Measurements from ENCODE around the gene EHBP1.
A peak's percentile ranks its signal among the peaks of the same experiment; 100 is the strongest.

Gene EHBP1

DNA sequence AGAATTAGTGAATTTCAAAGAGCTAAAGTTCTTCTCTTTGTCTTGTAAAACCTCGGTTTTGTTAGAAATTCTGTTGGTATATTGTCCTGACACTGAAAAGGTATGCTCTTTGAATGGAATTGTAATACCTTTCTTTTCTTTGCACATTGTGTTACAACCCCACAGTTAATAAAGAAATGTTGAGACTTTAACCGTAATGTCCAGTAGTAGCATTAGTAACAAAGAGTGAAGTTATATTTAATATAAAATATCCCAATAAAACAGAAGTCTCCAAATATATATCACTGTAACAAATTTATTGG, 69.8 kb downstream of the EHBP1 start:
- H3K4me1 ChIP-seq (ENCODE audit: control insufficient read depth, insufficient read depth, low read depth, low read length), result no peaks in the 10 kb centered on the region
- no peak overlapping the region for H3K9ac ChIP-seq (ENCODE audit: low read length)
- H3K27me3 ChIP-seq (ENCODE audit: control insufficient read depth in 1 of 2, insufficient read depth in 1 of 2, low read length in 2 of 2), result no peaks in the 10 kb centered on the region
- peaks cover 6% of the 10 kb centered on the region for H3K79me1 ChIP-seq (replicated peaks; ENCODE audit: low read length, poor library complexity, severe bottlenecking)
- H4K91ac ChIP-seq (ENCODE audit: low read length), result no peak overlapping the region
- peaks cover 3 to 45% of the 10 kb centered on the region in 2 experiments for H3K36me3 ChIP-seq (ENCODE audit: control insufficient read depth in 1 of 2, insufficient read depth in 2 of 2, low read depth in 1 of 2, low read length in 2 of 2)
- no peak overlapping the region for H2BK5ac ChIP-seq (ENCODE audit: low read depth, low read length, poor library complexity, severe bottlenecking)
- no peak overlapping the region for H3K14ac ChIP-seq (ENCODE audit: low read length in 2 of 2)
- DNase-seq, result no peak
- WGBS, result no CpG with 5 or more reads among the region's 2 CpGs
- no peak overlapping the region for H3K27ac ChIP-seq (ENCODE audit: low read length, poor library complexity, severe bottlenecking)
- no peak overlapping the region for H3K18ac ChIP-seq (ENCODE audit: low read depth in 1 of 2, low read length in 2 of 2)
- no peak overlapping the region for H3K4me2 ChIP-seq (ENCODE audit: low read length, poor library complexity, severe bottlenecking)
- no peak overlapping the region for H2AFZ ChIP-seq (ENCODE audit: low read depth, low read length)
- H3K23ac ChIP-seq (ENCODE audit: low read length in 2 of 2), result no peak overlapping the region
- no peak overlapping the region for H3K4ac ChIP-seq (ENCODE audit: low read depth in 1 of 2, low read length in 2 of 2)
- no peak overlapping the region for H4K8ac ChIP-seq (ENCODE audit: low read length)
- no peak overlapping the region for H2BK15ac ChIP-seq (ENCODE audit: low read depth, poor library complexity, severe bottlenecking)
- no peaks in the 10 kb centered on the region for H3K9me3 ChIP-seq (ENCODE audit: control insufficient read depth, low read length)
- no peak overlapping the region for H2AK5ac ChIP-seq (ENCODE audit: low read length, severe bottlenecking)
- H3K4me3 ChIP-seq (ENCODE audit: insufficient read depth in 1 of 2, low read depth in 1 of 2, low read length in 2 of 2), result no peak overlapping the region
- H2BK120ac ChIP-seq (ENCODE audit: low read depth, low read length), result no peak overlapping the region
- no peak overlapping the region for H2BK12ac ChIP-seq (ENCODE audit: low read length in 2 of 2)

DNA sequence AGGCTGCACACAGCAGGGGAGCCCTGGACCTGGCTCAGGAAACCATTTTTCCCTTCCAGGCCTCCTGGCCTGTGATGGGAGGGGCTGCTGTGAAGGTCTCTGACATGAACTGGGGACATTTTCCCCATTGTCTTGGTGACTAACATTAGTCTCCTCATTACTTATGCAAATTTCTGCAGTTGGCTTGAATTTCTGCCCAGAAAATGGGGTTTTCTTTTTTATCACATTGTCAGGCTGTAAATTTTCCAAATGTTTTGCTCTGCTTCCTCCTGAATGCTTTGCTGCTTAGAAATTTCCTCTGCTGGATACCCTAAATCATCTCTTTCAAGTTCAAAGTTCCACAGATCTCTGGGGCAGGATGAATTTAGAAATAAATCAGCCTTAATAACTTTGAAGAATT, 78.2 kb downstream of the EHBP1 start:
- H3K36me3 ChIP-seq (ENCODE audit: control insufficient read depth in 1 of 2, insufficient read depth in 2 of 2, low read depth in 1 of 2, low read length in 2 of 2), result peaks cover 8 to 43% of the 10 kb centered on the region in 2 experiments
- no peak overlapping the region for H3K4ac ChIP-seq (ENCODE audit: low read depth in 1 of 2, low read length in 2 of 2)
- H4K8ac ChIP-seq (ENCODE audit: low read length), result no peak overlapping the region
- H3K27ac ChIP-seq (ENCODE audit: low read length, poor library complexity, severe bottlenecking), result no peak overlapping the region
- no peak overlapping the region for H2BK12ac ChIP-seq (ENCODE audit: low read length in 2 of 2)
- H2AFZ ChIP-seq (ENCODE audit: low read depth, low read length), result no peak overlapping the region
- H3K4me3 ChIP-seq (ENCODE audit: insufficient read depth in 1 of 2, low read depth in 1 of 2, low read length in 2 of 2), result no peak overlapping the region
- H3K14ac ChIP-seq (ENCODE audit: low read length in 2 of 2), result no peak overlapping the region
- no peak overlapping the region for H3K9ac ChIP-seq (ENCODE audit: low read length)
- H4K91ac ChIP-seq (ENCODE audit: low read length), result no peak overlapping the region
- H3K4me2 ChIP-seq (ENCODE audit: low read length, poor library complexity, severe bottlenecking), result no peak overlapping the region
- H3K9me3 ChIP-seq (ENCODE audit: control insufficient read depth, low read length), result no peaks in the 10 kb centered on the region
- H2BK120ac ChIP-seq (ENCODE audit: low read depth, low read length), result no peak overlapping the region
- H2BK15ac ChIP-seq (ENCODE audit: low read depth, poor library complexity, severe bottlenecking), result no peak overlapping the region
- peaks cover 21% of the 10 kb centered on the region for H3K79me1 ChIP-seq (replicated peaks; ENCODE audit: low read length, poor library complexity, severe bottlenecking)
- no peak overlapping the region for H3K18ac ChIP-seq (ENCODE audit: low read depth in 1 of 2, low read length in 2 of 2)
- DNase-seq, result no peak
- H2AK5ac ChIP-seq (ENCODE audit: low read length, severe bottlenecking), result no peak overlapping the region
- no peaks in the 10 kb centered on the region for H3K4me1 ChIP-seq (ENCODE audit: control insufficient read depth, insufficient read depth, low read depth, low read length)
- no peak overlapping the region for H2BK5ac ChIP-seq (ENCODE audit: low read depth, low read length, poor library complexity, severe bottlenecking)
- H3K27me3 ChIP-seq (ENCODE audit: control insufficient read depth in 1 of 2, insufficient read depth in 1 of 2, low read length in 2 of 2), result no peaks in the 10 kb centered on the region
- no peak overlapping the region for H3K23ac ChIP-seq (ENCODE audit: low read length in 2 of 2)

DNA sequence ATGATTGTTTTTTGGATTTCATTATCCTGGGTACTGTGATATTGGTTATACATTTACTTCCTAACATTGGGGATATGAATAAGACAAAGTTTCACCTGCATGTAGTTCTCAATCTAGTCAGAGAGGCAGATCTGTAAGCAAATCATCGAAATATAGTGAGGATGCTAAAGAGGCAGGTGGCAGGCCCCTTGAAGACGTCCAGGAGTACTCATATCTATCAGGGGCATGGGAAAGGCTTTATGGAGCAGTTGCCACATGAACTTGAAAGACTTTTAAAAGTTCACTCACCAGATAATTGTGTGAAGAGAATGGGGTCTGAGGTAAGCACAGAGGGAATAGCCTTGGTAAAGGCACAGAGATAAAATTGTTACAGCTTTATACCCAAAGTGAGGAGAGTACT, 78.8 kb downstream of the EHBP1 start:
- DNase-seq, result no peak
- H3K27me3 ChIP-seq (ENCODE audit: control insufficient read depth in 1 of 2, insufficient read depth in 1 of 2, low read length in 2 of 2), result no peaks in the 10 kb centered on the region
- no peaks in the 10 kb centered on the region for H3K9me3 ChIP-seq (ENCODE audit: control insufficient read depth, low read length)
- no peak overlapping the region for H3K27ac ChIP-seq (ENCODE audit: low read length, poor library complexity, severe bottlenecking)
- H3K36me3 ChIP-seq (ENCODE audit: control insufficient read depth in 1 of 2, insufficient read depth in 2 of 2, low read depth in 1 of 2, low read length in 2 of 2), result peaks cover 8 to 36% of the 10 kb centered on the region in 2 experiments
- H4K8ac ChIP-seq (ENCODE audit: low read length), result no peak overlapping the region
- no peak overlapping the region for H3K4ac ChIP-seq (ENCODE audit: low read depth in 1 of 2, low read length in 2 of 2)
- WGBS, result 71% methylated on average over 2 of the region's 2 CpGs
- peaks cover 21% of the 10 kb centered on the region for H3K79me1 ChIP-seq (replicated peaks; ENCODE audit: low read length, poor library complexity, severe bottlenecking)
- no peak overlapping the region for H3K9ac ChIP-seq (ENCODE audit: low read length)
- H3K14ac ChIP-seq (ENCODE audit: low read length in 2 of 2), result no peak overlapping the region
- no peak overlapping the region for H2AK5ac ChIP-seq (ENCODE audit: low read length, severe bottlenecking)
- H2BK120ac ChIP-seq (ENCODE audit: low read depth, low read length), result no peak overlapping the region
- no peak overlapping the region for H3K4me3 ChIP-seq (ENCODE audit: insufficient read depth in 1 of 2, low read depth in 1 of 2, low read length in 2 of 2)
- no peak overlapping the region for H2BK5ac ChIP-seq (ENCODE audit: low read depth, low read length, poor library complexity, severe bottlenecking)
- no peak overlapping the region for H3K18ac ChIP-seq (ENCODE audit: low read depth in 1 of 2, low read length in 2 of 2)
- H4K91ac ChIP-seq (ENCODE audit: low read length), result no peak overlapping the region
- no peak overlapping the region for H2AFZ ChIP-seq (ENCODE audit: low read depth, low read length)
- no peak overlapping the region for H3K4me2 ChIP-seq (ENCODE audit: low read length, poor library complexity, severe bottlenecking)
- H3K23ac ChIP-seq (ENCODE audit: low read length in 2 of 2), result no peak overlapping the region
- H3K4me1 ChIP-seq (ENCODE audit: control insufficient read depth, insufficient read depth, low read depth, low read length), result no peaks in the 10 kb centered on the region
- no peak overlapping the region for H2BK12ac ChIP-seq (ENCODE audit: low read length in 2 of 2)
- no peak overlapping the region for H2BK15ac ChIP-seq (ENCODE audit: low read depth, poor library complexity, severe bottlenecking)

DNA sequence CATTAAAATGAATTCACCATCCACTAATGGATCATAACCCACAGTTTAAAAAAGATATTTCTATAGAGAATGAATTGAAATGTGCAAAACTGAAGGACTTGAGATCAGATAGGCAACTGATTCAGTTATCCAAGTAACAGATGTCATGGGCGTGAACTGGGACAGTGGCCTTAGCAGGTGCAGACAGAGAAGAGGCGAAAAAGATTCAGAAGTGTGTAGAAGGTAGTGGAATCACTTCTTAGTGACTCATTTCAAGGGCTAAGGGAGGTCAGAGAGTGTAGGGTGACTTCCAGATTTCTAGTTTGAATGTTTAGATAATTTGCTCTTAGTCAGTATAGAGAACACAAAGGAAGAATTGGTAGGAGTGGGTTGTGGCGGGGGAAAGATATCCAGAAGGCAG, 79.7 kb downstream of the EHBP1 start:
- 66% methylated on average over 2 of the region's 3 CpGs for WGBS

More for the DNA sequence above, 79.7 kb downstream of the EHBP1 start:
- Histone ChIP-seq H2BK5ac (ENCODE audit: low read depth, low read length, poor library complexity, severe bottlenecking) (no peak overlapping the region), H3K4me1 (ENCODE audit: control insufficient read depth, insufficient read depth, low read depth, low read length) (no peaks in the 10 kb centered on the region), H2AFZ (ENCODE audit: low read depth, low read length) (no peak overlapping the region), H3K23ac (ENCODE audit: low read length in 2 of 2) (no peak overlapping the region), H2AK5ac (ENCODE audit: low read length, severe bottlenecking) (no peak overlapping the region), H4K8ac (ENCODE audit: low read length) (no peak overlapping the region), H2BK15ac (ENCODE audit: low read depth, poor library complexity, severe bottlenecking) (no peak overlapping the region), H3K4me2 (ENCODE audit: low read length, poor library complexity, severe bottlenecking) (no peak overlapping the region), H3K27ac (ENCODE audit: low read length, poor library complexity, severe bottlenecking) (no peak overlapping the region), H3K14ac (ENCODE audit: low read length in 2 of 2) (no peak overlapping the region), H2BK12ac (ENCODE audit: low read length in 2 of 2) (no peak overlapping the region), H4K91ac (ENCODE audit: low read length) (no peak overlapping the region), H3K79me1 (replicated peaks; ENCODE audit: low read length, poor library complexity, severe bottlenecking) (peaks cover 21% of the 10 kb centered on the region), H3K4me3 (ENCODE audit: insufficient read depth in 1 of 2, low read depth in 1 of 2, low read length in 2 of 2) (no peak overlapping the region), H2BK120ac (ENCODE audit: low read depth, low read length) (no peak overlapping the region), H3K9ac (ENCODE audit: low read length) (no peak overlapping the region), H3K36me3 (ENCODE audit: control insufficient read depth in 1 of 2, insufficient read depth in 2 of 2, low read depth in 1 of 2, low read length in 2 of 2) (peaks cover 8 to 30% of the 10 kb centered on the region in 2 experiments), H3K9me3 (ENCODE audit: control insufficient read depth, low read length) (no peaks in the 10 kb centered on the region), H3K18ac (ENCODE audit: low read depth in 1 of 2, low read length in 2 of 2) (no peak overlapping the region), H3K4ac (ENCODE audit: low read depth in 1 of 2, low read length in 2 of 2) (no peak overlapping the region), H3K27me3 (ENCODE audit: control insufficient read depth in 1 of 2, insufficient read depth in 1 of 2, low read length in 2 of 2) (no peaks in the 10 kb centered on the region)
- peak; percentile 34 for DNase-seq
